H7 (cell line): Measurements from ENCODE around the gene EPHA7. TPM values are rescaled to one million over a fixed set of nuclear protein-coding genes. Genes with fewer than 3 reads are reported as not detected.

Experiments
- DNase-seq: peaks from one replicate; pipeline ENCODE4 v3.0.0; 2012
- H3K27me3 ChIP-seq: 2 replicates; pipeline ENCODE4 v1.6.0; 2011; ENCODE audit warnings: mild to moderate bottlenecking, low read length; ENCODE audit not compliant: control insufficient read depth, insufficient read depth
- H3K36me3 ChIP-seq: replicated peaks from 2 replicates; pipeline ENCODE4 v1.5.1; 2011; ENCODE audit warnings: low read length; ENCODE audit not compliant: control insufficient read depth, insufficient read depth
- H3K4me3 ChIP-seq: 2 replicates; pipeline ENCODE4 v1.5.1; 2011; ENCODE audit warnings: low read depth, mild to moderate bottlenecking, control low read depth, low read length, moderate library complexity; ENCODE audit not compliant: insufficient read depth
- total RNA-seq: library from RNA; depleted of rRNA; stranded (reverse); fragments of >200 nt; shearing (Covaris generic); gene quantifications from 2 replicates; pipeline ENCODE4 v1.2.3, GENCODE V29; 2014

EPHA7 gene
- total RNA-seq, 1 experiment from 2014 or later = 6.6 TPM

- no peak for DNase-seq
- Histone ChIP-seq H3K27me3 (no peaks in the 10 kb centered on the region), H3K36me3 (no peaks in the 10 kb centered on the region), H3K4me3 (no peak overlapping the region)
These were observed 141.1 kb downstream of the EPHA7 start for GRCh38 chr6:93278241-93278640.

- H3K27me3 ChIP-seq = no peaks in the 10 kb centered on the region
- no peak overlapping the region for H3K4me3 ChIP-seq
- no peak for DNase-seq
- no peaks in the 10 kb centered on the region for H3K36me3 ChIP-seq
These were observed 146.5 kb downstream of the EPHA7 start for GRCh38 chr6:93272896-93273295.

DNA sequence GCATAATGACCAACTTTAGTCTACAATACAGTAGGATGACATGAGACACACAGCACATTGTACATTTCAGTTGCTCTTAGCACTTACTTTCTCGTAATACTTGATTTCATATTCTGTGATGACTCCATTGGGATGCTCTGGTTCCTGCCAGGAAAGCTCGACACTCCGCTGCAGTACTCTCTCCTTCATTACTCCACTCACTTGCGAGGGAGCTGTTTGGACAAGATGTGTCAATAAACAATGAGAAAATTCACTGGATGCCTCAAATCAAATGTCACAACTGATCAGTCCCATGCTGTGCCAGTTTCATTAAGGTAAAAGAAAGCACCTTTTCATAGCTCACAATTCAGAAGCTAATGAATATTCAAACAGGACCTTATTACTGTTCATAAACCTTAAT is 147.1 kb downstream of the EPHA7 start:
- Histone ChIP-seq H3K4me3 (no peak overlapping the region), H3K27me3 (no peaks in the 10 kb centered on the region), H3K36me3 (no peaks in the 10 kb centered on the region)
- DNase-seq = no peak

GRCh38 chr6:93266116-93266817 is 153.1 kb downstream of the EPHA7 start:
- no peaks in the 10 kb centered on the region; the same call in 1 of the 2 replicates for H3K36me3 ChIP-seq
- no peak for DNase-seq
- H3K27me3 ChIP-seq = no peaks in the 10 kb centered on the region
- no peak overlapping the region for H3K4me3 ChIP-seq

GRCh38 chr6:93260881-93261280 is 158.5 kb downstream of the EPHA7 start:
- no peak for DNase-seq
- no peak overlapping the region for H3K4me3 ChIP-seq
- H3K36me3 ChIP-seq = no peaks in the 10 kb centered on the region
- no peaks in the 10 kb centered on the region for H3K27me3 ChIP-seq

DNA sequence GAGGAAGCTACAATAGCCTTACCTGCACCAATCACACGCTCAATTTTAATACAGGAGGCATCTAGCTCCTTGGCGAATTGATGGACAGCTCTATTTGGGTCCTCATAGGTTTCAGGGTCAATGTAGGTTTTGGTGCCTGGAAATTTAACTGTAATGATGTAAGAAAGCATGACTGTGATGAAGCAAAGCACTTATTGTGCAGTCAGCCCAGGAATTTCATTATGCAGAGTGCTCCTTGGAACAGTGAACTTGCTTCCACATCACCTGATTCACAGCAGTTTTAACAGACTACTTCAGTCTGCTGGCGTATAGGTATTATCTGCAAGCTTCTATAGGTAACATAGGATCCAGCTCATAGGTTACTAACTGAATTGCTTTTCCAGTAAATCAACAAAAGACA is 160.0 kb downstream of the EPHA7 start:
- H3K27me3 ChIP-seq = no peaks in the 10 kb centered on the region
- no peak for DNase-seq
- no peaks in the 10 kb centered on the region for H3K36me3 ChIP-seq
- no peak overlapping the region for H3K4me3 ChIP-seq

GRCh38 chr6:93252930-93253329 is 166.4 kb downstream of the EPHA7 start:
- DNase-seq = no peak
- Histone ChIP-seq H3K4me3 (no peak overlapping the region), H3K36me3 (no peaks in the 10 kb centered on the region), H3K27me3 (no peaks in the 10 kb centered on the region)

- Histone ChIP-seq H3K27me3 (no peaks in the 10 kb centered on the region), H3K4me3 (no peak overlapping the region), H3K36me3 (no peaks in the 10 kb centered on the region)
- no peak for DNase-seq
These were observed 170.7 kb downstream of the EPHA7 start for GRCh38 chr6:93248631-93249030.

GRCh38 chr6:93243231-93243778 is 176.1 kb downstream of the EPHA7 start:
- no peak for DNase-seq
- Histone ChIP-seq H3K36me3 (no peaks in the 10 kb centered on the region), H3K27me3 (no peaks in the 10 kb centered on the region), H3K4me3 (no peak overlapping the region)

DNA sequence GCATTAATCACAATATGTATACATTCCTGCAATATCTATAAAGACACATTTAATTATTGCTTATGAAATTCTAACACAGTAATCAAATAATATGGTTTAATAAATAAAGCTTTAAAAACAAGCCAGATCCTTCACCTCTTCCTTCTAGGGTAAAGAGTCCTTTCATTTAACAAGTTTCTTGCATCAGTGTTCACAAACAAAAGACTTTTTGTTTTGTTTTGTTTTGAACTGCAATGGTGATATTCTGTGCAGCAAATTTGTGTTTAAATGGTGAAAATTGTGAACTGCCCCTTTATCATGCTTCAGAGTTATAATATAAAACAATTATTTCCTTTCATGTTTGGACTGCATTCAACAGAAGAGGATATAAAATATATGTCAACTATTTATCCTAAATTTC is 177.3 kb downstream of the EPHA7 start:
- no peak for DNase-seq
- Histone ChIP-seq H3K36me3 (no peaks in the 10 kb centered on the region), H3K27me3 (no peaks in the 10 kb centered on the region), H3K4me3 (no peak overlapping the region)

DNA sequence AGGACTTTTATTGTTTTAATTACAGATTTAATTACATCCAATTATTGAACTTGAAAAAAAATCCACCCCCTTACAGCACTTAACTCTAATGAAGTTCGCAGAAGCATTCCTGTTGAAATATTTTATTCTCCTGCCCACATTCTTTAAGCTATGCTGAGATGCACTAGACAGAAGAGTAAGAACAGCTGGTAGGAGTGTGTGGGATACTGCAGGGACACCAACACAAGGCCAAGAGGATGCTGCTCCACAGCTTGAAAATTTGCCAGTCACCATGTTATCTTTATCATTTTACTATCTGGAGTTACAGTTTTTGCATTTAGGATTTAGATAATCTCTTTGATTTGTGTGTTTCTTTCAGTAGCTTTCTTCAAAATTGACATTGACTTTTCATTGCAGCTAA is 180.7 kb downstream of the EPHA7 start:
- H3K4me3 ChIP-seq = no peak overlapping the region
- no peak for DNase-seq
- H3K36me3 ChIP-seq = no peaks in the 10 kb centered on the region
- H3K27me3 ChIP-seq = no peaks in the 10 kb centered on the region

- no peaks in the 10 kb centered on the region for H3K27me3 ChIP-seq
- H3K36me3 ChIP-seq = no peaks in the 10 kb centered on the region
- no peak for DNase-seq
- no peak overlapping the region for H3K4me3 ChIP-seq
These were observed 183.6 kb downstream of the EPHA7 start for GRCh38 chr6:93235775-93236174.

GRCh38 chr6:93226822-93227221 is 192.5 kb downstream of the EPHA7 start:
- Histone ChIP-seq H3K27me3 (no peaks in the 10 kb centered on the region), H3K36me3 (no peaks in the 10 kb centered on the region)
- DNase-seq = no peak

GRCh38 chr6:93222071-93222851 is 197.1 kb downstream of the EPHA7 start:
- Histone ChIP-seq H3K27me3 (no peaks in the 10 kb centered on the region), H3K4me3 (no peak overlapping the region), H3K36me3 (no peaks in the 10 kb centered on the region)
- DNase-seq = no peak

More at GRCh38 chr6:93226822-93227221, 192.5 kb downstream of the EPHA7 start:
- no peak overlapping the region for H3K4me3 ChIP-seq

- DNase-seq = no peak
- Histone ChIP-seq H3K36me3 (no peaks in the 10 kb centered on the region), H3K27me3 (no peaks in the 10 kb centered on the region), H3K4me3 (no peak overlapping the region)
These were observed 199.9 kb downstream of the EPHA7 start for GRCh38 chr6:93219447-93219846.
